H1 (cell line): ENCODE results near the gene FBXL17. TPM values are rescaled to one million over a fixed set of nuclear protein-coding genes. Genes with fewer than 3 reads are reported as not detected.

Experiments
- CTCF ChIA-PET: fragments of 300-600 bp; sonication (Branson Sonifier 250); formaldehyde crosslinking; loops from one replicate; lab custom pipeline; 2021; ENCODE audit not compliant: partially characterized antibody; lab: Charles Lee
- POLR2A ChIA-PET: fragments of 300-600 bp; sonication (Branson Sonifier 250); formaldehyde crosslinking; loops from one replicate; lab custom pipeline; 2021; ENCODE audit warnings: inconsistent platforms; ENCODE audit not compliant: partially characterized antibody; lab: Charles Lee
- DNase-seq, 2 experiments: peaks; one replicate each; pipeline versions ENCODE4 v3.0.0 to v3.0.0-alpha.2; 2010 to 2022; ENCODE audit warnings: low spot score in 2 of 2, low read depth in 1 of 2, mixed read lengths in 1 of 2
- FAIRE-seq: peaks from 2 replicates; lab custom pipeline; 2011; peaks lifted over from hg19 to GRCh38; lab: Jason Lieb, UNC
- H2AFZ ChIP-seq: 2 replicates; pipeline ENCODE4 v1.8.1; 2012; ENCODE audit warnings: low read length, inconsistent platforms
- H2AK5ac ChIP-seq: 2 replicates; pipeline ENCODE4 v1.6.1; 2013; ENCODE audit warnings: low read depth, low read length
- H2BK120ac ChIP-seq: replicated peaks from 2 replicates; pipeline ENCODE3; 2013; ENCODE audit warnings: low read depth, low read length, inconsistent platforms
- H2BK12ac ChIP-seq: 2 replicates; pipeline ENCODE4 v1.6.1; 2013; ENCODE audit warnings: low read depth, low read length
- H2BK15ac ChIP-seq: 2 replicates; pipeline ENCODE4 v1.6.1; 2013; ENCODE audit warnings: low read length
- H2BK20ac ChIP-seq: 2 replicates; pipeline ENCODE4 v1.6.1; 2013; ENCODE audit warnings: low read length
- H2BK5ac ChIP-seq: 2 replicates; pipeline ENCODE4 v1.6.1; 2013; ENCODE audit warnings: low read depth, low read length
- H3K14ac ChIP-seq: 2 replicates; pipeline ENCODE4 v1.6.1; 2013; ENCODE audit warnings: inconsistent platforms; ENCODE audit not compliant: insufficient read length
- H3K18ac ChIP-seq: 2 replicates; pipeline ENCODE4 v1.6.1; 2013; ENCODE audit warnings: low read length; ENCODE audit errors: extremely low read depth
- H3K23ac ChIP-seq: 2 replicates; pipeline ENCODE4 v1.6.1; 2013; ENCODE audit warnings: inconsistent platforms; ENCODE audit not compliant: insufficient read length
- H3K23me2 ChIP-seq: 2 replicates; pipeline ENCODE4 v1.6.1; 2013; ENCODE audit warnings: low read depth, low read length
- H3K27ac ChIP-seq: 2 replicates; pipeline ENCODE4 v1.6.1; 2011; ENCODE audit warnings: low read depth, low read length, inconsistent platforms
- H3K27me3 ChIP-seq, 4 experiments: replicated peaks in 1 of 4; 1 replicate in 1 of 4; 2 replicates in 3 of 4; pipeline versions ENCODE4 v1.6.1 to v1.8.1; 2011 to 2013; ENCODE audit warnings: low read length in 3 of 4, mild to moderate bottlenecking in 3 of 4, inconsistent platforms in 2 of 4, mixed read lengths in 2 of 4, moderate library complexity in 1 of 4; ENCODE audit not compliant: control insufficient read depth in 3 of 4, insufficient read depth in 3 of 4; ENCODE audit errors: extremely low read depth in 1 of 4
- H3K36me3 ChIP-seq, 4 experiments: 2 replicates each; pipeline versions ENCODE4 v1.6.1 to v1.8.1; 2011 to 2013; ENCODE audit warnings: mild to moderate bottlenecking in 4 of 4, low read length in 3 of 4, moderate library complexity in 2 of 4, control low read depth in 1 of 4, inconsistent platforms in 1 of 4; ENCODE audit not compliant: insufficient read depth in 4 of 4, control insufficient read depth in 2 of 4
- H3K4ac ChIP-seq: replicated peaks from 2 replicates; pipeline ENCODE3; 2013; ENCODE audit warnings: low read length, low read depth, mixed read lengths, inconsistent platforms; ENCODE audit not compliant: insufficient read length
- H3K4me1 ChIP-seq, 4 experiments: replicated peaks in 1 of 4; 1 replicate in 1 of 4; 2 replicates in 3 of 4; pipeline versions ENCODE4 v1.6.1 to v1.8.1; 2011 to 2013; ENCODE audit warnings: low read length in 3 of 4, inconsistent platforms in 2 of 4, mixed read lengths in 1 of 4; ENCODE audit not compliant: insufficient read depth in 4 of 4, control insufficient read depth in 3 of 4
- H3K4me2 ChIP-seq, 2 experiments: 2 replicates each; pipeline versions ENCODE4 v1.6.1 to v1.8.1; 2011 to 2013; ENCODE audit warnings: low read depth in 2 of 2, low read length in 2 of 2, control low read depth in 1 of 2, inconsistent platforms in 1 of 2, mild to moderate bottlenecking in 1 of 2; ENCODE audit not compliant: insufficient read depth in 1 of 2
- H3K4me3 ChIP-seq, 4 experiments: fragments of 200-600, 300-600 bp in 1 of 4; sonication (generic), shearing (Covaris generic), sonication (Bioruptor Twin) in 1 of 4; 2 replicates each; pipeline versions ENCODE4 v1.5.1 to v1.8.1; 2011 to 2016; ENCODE audit warnings: low read length in 4 of 4, low read depth in 3 of 4, control low read depth in 2 of 4, inconsistent platforms in 2 of 4, mild to moderate bottlenecking in 2 of 4, mixed read lengths in 1 of 4, moderate library complexity in 1 of 4; ENCODE audit not compliant: insufficient read depth in 2 of 4; ENCODE audit errors: extremely low read depth in 1 of 4
- H3K56ac ChIP-seq: replicated peaks from 2 replicates; pipeline ENCODE3; 2013; ENCODE audit warnings: low read depth, mild to moderate bottlenecking, mixed read lengths, low read length, inconsistent platforms; ENCODE audit not compliant: insufficient read length
- H3K79me1 ChIP-seq: 2 replicates; pipeline ENCODE4 v1.6.1; 2013; ENCODE audit warnings: low read depth, low read length, control low read depth
- H3K79me2 ChIP-seq, 2 experiments: 2 replicates each; pipeline versions ENCODE4 v1.6.1 to v1.8.1; 2012 to 2013; ENCODE audit warnings: low read length in 2 of 2, mild to moderate bottlenecking in 2 of 2, inconsistent platforms in 1 of 2; ENCODE audit not compliant: insufficient read depth in 2 of 2, control insufficient read depth in 1 of 2
- H3K9ac ChIP-seq, 4 experiments: replicated peaks in 1 of 4; 1 replicate in 1 of 4; 2 replicates in 3 of 4; pipeline versions ENCODE4 v1.6.1 to v1.8.1; 2011 to 2013; ENCODE audit warnings: low read depth in 3 of 4, low read length in 3 of 4, control low read depth in 2 of 4, mild to moderate bottlenecking in 2 of 4, moderate library complexity in 2 of 4, inconsistent platforms in 1 of 4; ENCODE audit errors: extremely low read depth in 1 of 4
- H3K9me3 ChIP-seq, 2 experiments: 2 replicates each; pipeline versions ENCODE4 v1.6.1 to v1.8.1; 2012 to 2013; ENCODE audit warnings: mild to moderate bottlenecking in 2 of 2, moderate library complexity in 2 of 2, control low read depth in 1 of 2, inconsistent platforms in 1 of 2, low read depth in 1 of 2, low read length in 1 of 2, mixed read lengths in 1 of 2; ENCODE audit not compliant: insufficient read depth in 2 of 2
- H4K20me1 ChIP-seq, 2 experiments: replicated peaks in 1 of 2; 2 replicates each; pipeline versions ENCODE3 to v1.8.1; 2011 to 2013; ENCODE audit warnings: inconsistent platforms in 2 of 2, low read length in 2 of 2, mild to moderate bottlenecking in 1 of 2; ENCODE audit not compliant: insufficient read depth in 2 of 2, control insufficient read depth in 1 of 2
- H4K5ac ChIP-seq: 2 replicates; pipeline ENCODE4 v1.6.1; 2013; ENCODE audit warnings: low read length, low read depth, mixed read lengths, inconsistent platforms; ENCODE audit not compliant: insufficient read length
- H4K8ac ChIP-seq: 2 replicates; pipeline ENCODE4 v1.8.0; 2013; ENCODE audit warnings: mild to moderate bottlenecking, moderate library complexity, low read length, inconsistent platforms; ENCODE audit not compliant: insufficient read depth; ENCODE audit errors: extremely low read depth
- H4K91ac ChIP-seq: replicated peaks from 2 replicates; pipeline ENCODE3; 2013; ENCODE audit warnings: low read length, mixed read lengths, inconsistent platforms; ENCODE audit not compliant: insufficient read length
- BCL11A ChIP-seq, 2 experiments: IDR thresholded peaks; one replicate each; pipeline ENCODE4 v1.6.1; 2011; ENCODE audit warnings: low read depth in 2 of 2, low read length in 2 of 2, mild to moderate bottlenecking in 2 of 2
- EP300 ChIP-seq, 2 experiments: IDR thresholded peaks; 1 replicate in 1 of 2; 2 replicates in 1 of 2; pipeline ENCODE4 v1.6.1; 2011 to 2012; ENCODE audit warnings: low read depth in 2 of 2, low read length in 2 of 2, mild to moderate bottlenecking in 2 of 2, borderline replicate concordance in 1 of 2, inconsistent platforms in 1 of 2, moderate library complexity in 1 of 2
- HDAC6 ChIP-seq: IDR thresholded peaks from one replicate; pipeline ENCODE4 v1.7.1; 2012; ENCODE audit warnings: low read depth, mild to moderate bottlenecking, inconsistent platforms, low read length, moderate library complexity
- KDM1A ChIP-seq: fragments of 200-600, 300-600 bp; sonication (generic); IDR thresholded peaks from 2 replicates; pipeline ENCODE4 v1.7.1; 2016; ENCODE audit warnings: mild to moderate bottlenecking, low read length, borderline replicate concordance
- MAFK ChIP-seq: IDR thresholded peaks from 2 replicates; pipeline ENCODE4 v1.6.1; 2012; ENCODE audit warnings: low read depth, mild to moderate bottlenecking, improper control_type of control experiment, low read length
- RAD21 ChIP-seq, 2 experiments: IDR thresholded peaks in 1 of 2; conservative IDR thresholded peaks in 1 of 2; 2 replicates each; pipeline ENCODE4 v1.6.1; 2011; ENCODE audit warnings: low read depth in 2 of 2, low read length in 2 of 2, improper control_type of control experiment in 1 of 2, inconsistent platforms in 1 of 2, mild to moderate bottlenecking in 1 of 2, moderate library complexity in 1 of 2
- RFX5 ChIP-seq: IDR thresholded peaks from 2 replicates; pipeline ENCODE4 v1.6.1; 2011; ENCODE audit warnings: low read depth, low read length, improper control_type of control experiment, borderline replicate concordance
- RNF2 ChIP-seq: fragments of 200-900, 300-1000 bp; sonication (generic); IDR thresholded peaks from 2 replicates; pipeline ENCODE4 v1.7.1; 2016; ENCODE audit warnings: borderline replicate concordance, low read depth, mild to moderate bottlenecking, antibody characterized with exemption, low read length; ENCODE audit not compliant: poor library complexity, severe bottlenecking; ENCODE audit errors: missing control alignments
- SP2 ChIP-seq: IDR thresholded peaks from 2 replicates; pipeline ENCODE4 v1.6.1; 2012; ENCODE audit warnings: mild to moderate bottlenecking, low read length, inconsistent platforms
- TAF7 ChIP-seq: optimal IDR thresholded peaks from 2 replicates; pipeline ENCODE3; 2011; ENCODE audit warnings: low read depth, mild to moderate bottlenecking, inconsistent platforms, low read length, moderate library complexity, borderline replicate concordance
- WGBS, 2 experiments: shearing (Covaris generic) in 1 of 2; methylation state at CpG; one replicate each; pipeline versions ENCODE4 v1.1.6 to v1.1.7; 2013 to 2015; ENCODE audit warnings: low lambda C conversion rate in 2 of 2, mixed read lengths in 2 of 2, inconsistent platforms in 1 of 2, low coverage in 1 of 2, missing lambda C conversion rate in 1 of 2; ENCODE audit not compliant: insufficient replicate concordance in 2 of 2, insufficient coverage in 1 of 2, insufficient read length in 1 of 2; ENCODE audit errors: extremely low coverage in 1 of 2, missing lambda C conversion rate in 1 of 2; 5-methylcytosine and 5-hydroxymethylcytosine counted together
- polyA plus RNA-seq, 7 experiments: library from polyadenylated mRNA; depleted of rRNA in 3 of 7; stranded (reverse) in 5 of 7; unstranded in 2 of 7; fragments of >200 nt in 5 of 7; fragments of 200-250 nt in 2 of 7; gene quantifications; 1 replicate in 5 of 7; 2 replicates in 1 of 7; 4 replicates in 1 of 7; pipeline versions ENCODE4 v1.2.1 to v1.2.3, GENCODE V29; 2011 to 2013; ENCODE audit warnings: missing spikeins in 2 of 7, mixed read lengths in 2 of 7
- total RNA-seq: library from RNA; stranded (reverse); fragmentation: NEBNext Ultra II Directional; extraction: Animal tissue kit (Norgen Biotek cat#: 25700); gene quantifications from 2 replicates; pipeline ENCODE4 v1.2.1, GENCODE V29; 2021

FBXL17 gene
- total and polyA plus RNA-seq, 2 of the 8 experiments (the other 6 are each of a cell fraction or from before 2014, with no cell fraction given): 0.35 to 4.3 TPM

DNA sequence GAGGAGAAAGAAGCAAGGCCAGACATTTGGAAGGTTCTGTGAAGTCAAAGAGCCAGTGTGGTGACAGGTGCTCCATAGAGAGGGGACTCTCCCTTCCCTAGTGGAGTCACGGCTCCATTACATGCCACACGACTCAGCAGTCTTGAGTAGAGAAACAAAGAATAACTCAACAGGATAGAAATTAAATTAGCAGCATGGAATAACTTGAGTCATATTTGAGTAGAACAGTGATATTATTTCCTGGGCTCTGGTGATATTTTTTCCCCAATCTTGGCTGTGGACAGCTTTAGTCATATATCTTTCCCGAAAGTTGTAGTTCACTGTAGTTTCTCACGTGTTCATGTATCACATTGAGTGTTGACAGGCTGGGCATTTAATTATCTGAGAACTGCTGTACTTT is 561.5 kb downstream of the FBXL17 start:
- Histone ChIP-seq H2BK120ac (no peak overlapping the region), H4K5ac (no peak overlapping the region), H3K56ac (no peak overlapping the region), H3K9me3 (peaks cover 0 to 6% of the 10 kb centered on the region in 2 experiments; a peak in 1 of 4 replicates), H3K18ac (no peak overlapping the region), H3K79me1 (no peaks in the 10 kb centered on the region), H2AK5ac (no peak overlapping the region), H3K27me3 (no peaks in the 10 kb centered on the region), H3K4me1 (peaks cover 0 to 7% (median 6%) of the 10 kb centered on the region in 4 experiments; a peak in 3 of 7 replicates), H3K4ac (no peak overlapping the region), H3K14ac (no peak overlapping the region), H3K9ac (no peak overlapping the region), H3K23me2 (no peaks in the 10 kb centered on the region), H3K23ac (no peak overlapping the region), H2AFZ (0 out of 2 replicates have a peak overlapping the region, but pooled peaks have one; percentile 2), H4K91ac (no peak overlapping the region), H2BK5ac (no peak overlapping the region), H4K20me1 (no peaks in the 10 kb centered on the region), H2BK20ac (no peak overlapping the region), H3K4me3 (no peak overlapping the region), H2BK15ac (no peak overlapping the region), H2BK12ac (no peak overlapping the region), H4K8ac (no peak overlapping the region), H3K4me2 (no peak overlapping the region), H3K79me2 (no peaks in the 10 kb centered on the region), H3K36me3 (no peaks in the 10 kb centered on the region), H3K27ac (no peak overlapping the region)
- DNase-seq: no peak
- CTCF ChIA-PET: no interaction called here
- POLR2A ChIA-PET: no interaction called here
- FAIRE-seq: no peak
- 90% methylated on average over 4 of the region's 4 CpGs; no CpG with 5 or more reads in 1 of the 2 experiments for WGBS, 2 experiments
- no peak for TF ChIP-seq RFX5
- TF ChIP-seq EP300 (IDR thresholded peaks at IDR 0.05; ENCODE audit: borderline replicate concordance in 1 of 2, low read depth in 2 of 2, low read length in 2 of 2): no peak
- TF ChIP-seq TAF7: no peak
- no peak for TF ChIP-seq RNF2
- no peak for TF ChIP-seq HDAC6
- TF ChIP-seq BCL11A (IDR thresholded peaks at IDR 0.05; ENCODE audit: low read depth in 2 of 2, low read length in 2 of 2): no peak
- TF ChIP-seq MAFK: no peak
- TF ChIP-seq KDM1A: no peak
- TF ChIP-seq RAD21 (IDR thresholded peaks at IDR 0.05 in 1 of 2, conservative IDR thresholded peaks at IDR 0.05 in 1 of 2; ENCODE audit: low read depth in 2 of 2, low read length in 2 of 2): no peak
- TF ChIP-seq SP2: no peak
